HTERT RPE-1 (cell line): ENCODE measurements around the gene VPS13D.

Source experiments
- in situ Hi-C: fragments of 300-500 bp; cut with MboI; formaldehyde crosslinking; loops from 4 replicates; pipeline ENCODE4 v1.14.3; 2020; ENCODE audit warnings: low sequenced_read_pairs

Gene VPS13D

DNA sequence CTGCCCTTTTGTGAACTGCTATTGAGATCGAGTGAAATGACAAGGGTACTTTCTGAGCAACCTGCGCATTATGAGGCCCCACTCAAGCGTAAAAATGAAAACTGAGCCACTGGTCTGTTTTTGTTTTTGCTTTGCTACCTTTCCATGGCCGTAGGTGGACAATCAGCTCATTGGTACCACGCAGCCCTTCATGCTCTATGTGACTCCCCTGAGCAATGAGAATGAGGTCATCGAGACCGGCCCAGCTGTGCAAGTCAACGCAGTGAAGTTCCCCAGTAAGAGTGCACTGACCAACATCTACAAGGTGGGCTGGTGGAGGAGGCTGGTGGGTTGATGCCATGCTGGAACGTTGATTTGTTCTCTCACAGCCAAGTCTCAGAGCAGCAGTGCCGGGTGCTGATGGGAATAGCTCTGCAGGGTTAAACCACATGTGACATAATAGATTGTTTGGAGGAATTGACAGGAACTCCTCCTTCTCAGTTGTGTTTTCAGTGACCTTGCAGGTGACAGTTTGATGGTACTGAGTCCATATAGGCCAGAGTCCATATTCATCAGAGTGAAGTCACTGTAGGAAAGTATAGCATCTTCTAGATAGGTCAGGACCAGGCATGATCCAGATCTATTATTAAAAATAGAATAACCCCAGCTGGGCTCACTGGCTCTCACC, 170.3 kb downstream of the VPS13D start:
- in situ Hi-C loops = no loop called here

DNA sequence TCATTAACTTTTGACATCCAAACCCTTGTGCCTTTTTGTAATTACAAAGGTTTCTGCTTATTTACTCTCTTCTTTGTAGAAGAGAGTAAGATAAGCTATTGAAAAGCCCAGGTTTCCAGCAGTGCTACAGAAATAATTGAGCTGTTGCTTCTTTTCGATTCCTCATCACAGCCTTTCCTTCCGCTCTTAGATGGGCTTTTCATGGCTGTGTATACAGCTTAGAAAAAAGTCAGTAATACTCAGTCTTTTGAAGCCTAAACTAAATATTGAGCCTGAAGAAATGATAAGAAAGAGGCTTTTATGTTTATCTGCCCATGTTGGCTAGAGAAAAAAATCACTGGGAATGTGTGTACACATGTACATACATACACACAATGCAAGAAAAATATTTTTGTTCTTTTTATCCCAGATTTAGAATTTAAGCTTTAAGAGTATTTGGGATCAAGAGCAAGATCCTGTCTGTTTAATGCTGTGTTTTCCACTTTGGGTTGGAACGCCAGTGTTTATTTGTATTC, 172.4 kb downstream of the VPS13D start:
- in situ Hi-C loops = no loop called here

DNA sequence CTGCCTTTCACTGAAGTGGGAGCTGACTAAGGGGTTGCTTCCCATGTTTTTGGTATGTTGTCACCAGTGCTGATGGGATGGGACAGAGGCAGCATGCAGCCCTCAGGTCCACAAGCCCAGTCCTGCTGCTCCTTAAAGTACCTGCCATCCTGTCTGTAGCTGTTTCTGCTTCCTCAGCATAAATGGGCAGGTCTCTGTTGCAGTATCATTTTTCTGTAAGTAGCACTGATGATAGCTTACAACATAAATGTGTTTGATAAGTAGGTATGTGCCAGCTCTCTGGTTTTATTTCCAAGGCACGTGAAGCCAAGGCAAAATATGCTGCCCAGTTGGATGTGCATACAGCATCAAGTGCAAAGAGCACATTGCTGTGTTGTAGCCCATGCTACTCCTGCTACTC, 173.0 kb downstream of the VPS13D start:
- in situ Hi-C loops = no loop called here

DNA sequence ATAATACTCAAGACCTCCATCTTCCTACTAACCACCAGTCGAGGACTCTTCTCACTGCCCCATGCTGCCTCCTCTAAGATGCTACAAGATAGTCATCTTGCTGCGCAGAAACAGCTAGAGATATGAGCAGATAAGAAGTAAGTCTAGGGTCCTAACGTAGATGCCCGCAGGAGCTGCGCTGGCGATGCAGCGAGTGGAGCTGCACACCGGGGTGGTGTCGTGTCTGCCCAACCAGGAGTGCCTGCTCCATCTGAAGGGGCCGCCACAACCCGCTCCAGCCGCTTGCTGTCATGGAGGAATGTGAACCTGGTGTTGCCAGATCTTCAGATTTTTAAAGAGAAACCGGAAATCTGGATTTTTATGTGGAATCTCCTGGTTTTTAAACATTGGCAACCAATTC, 175.1 kb downstream of the VPS13D start:
- in situ Hi-C loops = no loop called here

DNA sequence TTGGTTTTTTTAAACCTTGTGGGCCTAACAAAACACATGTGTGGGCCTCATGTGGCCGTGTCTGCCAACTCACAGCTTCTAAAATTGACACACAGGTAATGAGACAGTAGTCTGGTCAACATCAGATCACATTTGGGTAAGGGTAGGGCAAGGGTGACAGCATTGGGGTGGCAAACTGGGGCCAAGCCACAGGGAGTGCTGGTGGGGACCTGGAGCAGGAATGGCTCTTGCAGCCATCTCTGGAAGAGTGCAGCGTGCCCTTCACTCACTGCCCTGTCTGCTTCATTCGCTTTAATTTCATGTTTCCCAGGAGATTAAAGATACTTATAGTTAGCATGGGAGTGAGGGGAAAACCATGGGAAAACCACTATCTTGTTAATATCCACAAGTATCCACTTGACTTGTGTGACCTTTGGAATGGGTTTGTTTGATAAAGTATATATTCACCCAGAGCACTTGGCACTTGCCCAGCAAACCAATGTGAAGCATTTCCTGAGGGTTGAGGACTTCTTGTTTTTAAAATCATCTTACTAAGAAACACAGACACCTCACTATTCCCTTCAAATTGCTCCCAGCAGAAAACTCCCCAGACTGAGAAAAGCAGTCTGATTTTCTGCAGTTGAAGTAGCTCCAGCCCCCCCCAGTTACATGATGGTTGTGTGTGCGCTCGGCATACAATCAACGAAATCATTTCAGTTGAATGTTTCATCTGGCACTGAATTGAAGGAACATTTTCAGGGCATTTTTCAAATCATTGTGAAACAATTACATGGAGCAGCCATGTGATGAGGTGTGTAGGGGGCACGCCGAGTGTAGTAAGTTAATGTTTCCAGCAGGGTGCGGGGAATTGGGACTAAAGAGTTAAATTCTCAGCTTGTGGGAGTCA, 175.7 kb downstream of the VPS13D start:
- in situ Hi-C loops = no loop called here

DNA sequence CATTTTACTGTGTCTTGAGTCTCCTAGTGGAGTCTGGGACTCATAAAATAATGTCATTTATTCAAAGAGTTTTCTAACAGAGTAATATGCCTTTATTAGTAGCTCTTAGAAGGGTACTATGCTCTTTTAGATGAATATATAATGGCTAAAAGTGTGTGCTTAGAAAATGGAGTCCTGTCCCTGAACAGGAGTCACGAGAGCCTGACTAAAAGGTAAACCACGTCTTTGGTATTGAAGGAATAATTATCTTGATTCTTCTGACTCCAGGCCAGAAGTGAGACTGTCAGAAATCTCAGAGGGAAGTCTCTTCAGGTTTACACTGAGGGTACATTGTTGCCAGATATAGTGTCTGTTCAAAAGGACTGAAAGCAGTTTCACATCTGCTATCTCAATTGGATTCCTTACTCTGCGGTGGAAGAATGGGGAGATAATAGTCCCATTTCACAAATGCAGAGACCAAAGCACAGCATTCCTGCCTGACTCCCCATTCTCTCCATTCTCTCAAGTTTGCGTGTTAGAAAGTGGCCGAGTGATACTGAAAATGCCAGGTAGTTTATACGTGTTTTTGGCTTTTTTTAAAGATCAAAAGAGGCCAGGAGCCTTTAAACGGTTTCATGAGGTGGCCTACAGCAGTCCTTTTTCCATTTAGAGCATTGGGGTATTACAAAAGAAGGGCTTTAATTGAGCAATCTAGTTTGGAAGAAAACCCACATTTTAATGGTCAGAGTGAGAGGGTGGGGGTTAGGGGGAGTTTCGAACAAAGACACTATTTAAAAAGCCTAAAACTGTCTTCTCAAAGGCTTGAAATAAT, 176.6 kb downstream of the VPS13D start:
- in situ Hi-C loops = no loop called here

DNA sequence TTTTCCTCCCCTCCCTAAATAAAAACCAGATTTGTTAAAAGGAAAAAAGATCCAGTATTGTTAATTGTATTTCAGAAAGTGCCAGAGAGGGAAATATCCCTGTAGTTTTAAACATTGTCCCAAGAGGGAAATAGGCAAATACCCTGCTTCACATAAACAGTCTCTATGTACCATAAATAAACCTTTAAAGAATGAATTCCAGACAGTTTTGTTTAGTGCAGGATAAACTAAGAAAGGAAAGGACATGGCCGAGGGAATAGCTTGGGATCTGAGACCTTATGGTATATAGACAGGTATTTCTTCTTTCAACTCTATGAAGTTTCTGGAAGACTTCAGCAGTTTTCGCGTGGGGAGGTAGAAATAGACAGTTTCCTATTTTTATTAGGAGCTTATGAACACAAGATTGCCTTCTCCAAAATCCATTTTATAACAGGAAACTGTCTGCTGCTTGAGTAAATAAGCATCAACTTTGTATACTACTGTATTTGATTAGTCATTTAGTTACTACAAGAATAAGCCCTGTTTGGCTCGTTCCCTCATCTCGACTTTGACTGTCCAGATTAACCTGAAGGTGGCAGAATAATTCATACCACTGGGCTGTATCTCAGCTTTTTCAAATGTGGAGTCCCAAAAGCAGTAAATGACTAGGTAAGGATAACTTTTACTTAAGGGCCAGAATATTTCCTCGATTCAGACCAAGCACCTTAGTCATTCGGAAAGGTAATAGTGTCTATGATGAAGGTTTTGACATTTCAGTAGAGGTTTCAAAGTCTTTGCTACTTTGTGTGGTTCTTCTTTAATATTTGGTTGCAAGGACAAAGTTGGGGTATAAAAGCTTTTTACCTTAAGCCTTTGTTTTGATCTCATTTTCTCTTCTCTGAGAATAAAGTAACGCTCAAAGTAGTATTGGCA, 177.5 kb downstream of the VPS13D start:
- in situ Hi-C loops = no loop called here

DNA sequence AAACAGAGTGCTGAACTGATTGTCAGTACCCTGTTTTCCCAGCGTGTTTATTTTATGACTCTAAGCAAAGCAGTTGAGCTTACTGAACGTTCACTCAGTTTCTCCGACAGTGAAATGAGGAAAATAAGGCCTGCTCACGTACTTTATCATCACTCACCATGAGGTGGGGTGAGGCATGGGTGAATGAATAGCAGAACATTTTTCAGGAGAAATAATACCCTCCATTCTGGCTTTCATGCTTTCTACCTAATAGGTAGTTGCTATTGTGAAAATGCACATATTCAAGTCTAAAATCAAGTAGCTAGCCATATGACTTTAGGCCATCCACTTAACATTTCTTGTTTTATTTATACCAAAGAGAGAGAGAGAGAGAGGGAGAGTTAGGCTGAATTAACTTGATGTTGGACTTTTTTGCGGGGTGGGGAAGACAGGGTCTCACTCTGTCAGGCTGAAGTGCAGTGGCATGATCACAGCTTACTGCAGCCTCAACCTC, 178.2 kb downstream of the VPS13D start:
- in situ Hi-C loops = no loop called here

DNA sequence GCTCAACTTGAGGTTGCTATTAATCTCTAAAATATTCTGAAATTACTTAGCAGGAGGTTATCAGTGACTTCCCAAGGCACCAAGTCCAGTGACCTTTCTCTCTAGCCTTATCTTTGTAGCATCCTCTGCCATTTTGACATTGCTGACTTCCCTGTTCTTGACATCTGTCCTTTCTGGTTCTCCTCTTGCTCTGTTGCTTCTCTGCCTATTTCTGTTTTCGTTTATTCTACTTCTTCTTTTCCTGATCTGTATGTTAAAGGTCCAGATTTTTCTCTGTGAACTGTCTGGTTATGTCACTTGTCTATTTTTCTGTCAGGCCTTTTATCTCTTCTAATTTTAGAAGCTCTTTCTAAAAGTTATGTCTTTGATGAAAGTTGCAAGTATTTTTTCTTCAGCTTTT, 178.8 kb downstream of the VPS13D start:
- in situ Hi-C loops = no loop called here

DNA sequence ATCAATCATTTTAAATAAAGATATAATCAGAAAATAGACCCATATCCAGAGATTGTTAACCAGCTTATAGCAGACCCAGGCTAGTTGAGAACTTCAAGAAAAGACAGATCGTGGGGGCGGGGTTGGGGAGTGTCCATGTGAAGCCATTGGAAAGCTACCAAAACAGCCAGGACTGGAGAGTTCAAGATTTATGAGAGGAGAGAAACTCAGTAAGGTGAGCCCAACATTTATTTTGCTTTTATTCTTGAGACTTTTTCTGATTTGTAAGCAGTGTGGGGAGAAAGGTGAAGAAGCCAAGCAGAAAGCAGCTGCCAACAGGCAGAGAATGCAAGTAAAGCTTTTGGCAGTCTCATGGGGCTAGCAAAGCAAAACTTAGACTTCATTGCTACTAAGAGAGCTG, 179.9 kb downstream of the VPS13D start:
- in situ Hi-C loops = no loop called here

DNA sequence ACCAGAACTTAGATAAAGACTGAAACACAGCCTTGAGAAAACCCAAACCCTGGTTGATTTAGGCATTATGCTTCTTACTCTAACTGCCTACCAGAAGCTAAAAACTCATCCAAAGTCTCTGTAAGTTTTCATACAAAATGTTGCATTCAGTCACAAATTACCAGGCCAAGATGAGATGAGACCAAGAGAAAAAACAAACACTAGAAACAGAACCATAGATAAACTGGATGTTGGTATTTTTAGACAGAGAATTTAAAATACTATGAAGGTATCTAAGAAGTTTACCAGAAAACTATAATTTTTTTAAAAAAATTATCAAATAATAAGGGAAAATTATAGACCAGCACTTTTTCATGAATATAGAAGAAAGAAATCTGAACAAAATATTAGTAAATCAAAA, 180.5 kb downstream of the VPS13D start:
- in situ Hi-C loops = no loop called here

DNA sequence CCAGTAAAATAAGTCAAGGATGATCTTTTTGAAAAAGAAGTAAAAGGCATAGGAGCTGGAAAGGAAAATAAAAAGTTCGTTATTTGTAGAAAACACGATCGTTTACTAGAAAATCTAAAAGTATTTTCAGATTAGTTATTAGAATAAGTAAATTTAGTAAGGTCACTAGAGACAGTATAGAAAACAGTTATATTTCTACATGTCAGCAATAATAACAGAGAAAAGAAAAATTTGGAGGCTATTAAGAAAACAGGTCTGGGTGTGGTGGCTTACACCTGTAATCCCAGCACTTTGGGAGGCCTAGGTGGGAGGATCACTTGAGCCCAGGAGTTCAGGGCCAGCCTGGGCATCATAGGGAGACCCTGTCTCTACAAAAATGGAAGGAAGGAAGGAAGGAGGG, 181.3 kb downstream of the VPS13D start:
- in situ Hi-C loops = no loop called here

DNA sequence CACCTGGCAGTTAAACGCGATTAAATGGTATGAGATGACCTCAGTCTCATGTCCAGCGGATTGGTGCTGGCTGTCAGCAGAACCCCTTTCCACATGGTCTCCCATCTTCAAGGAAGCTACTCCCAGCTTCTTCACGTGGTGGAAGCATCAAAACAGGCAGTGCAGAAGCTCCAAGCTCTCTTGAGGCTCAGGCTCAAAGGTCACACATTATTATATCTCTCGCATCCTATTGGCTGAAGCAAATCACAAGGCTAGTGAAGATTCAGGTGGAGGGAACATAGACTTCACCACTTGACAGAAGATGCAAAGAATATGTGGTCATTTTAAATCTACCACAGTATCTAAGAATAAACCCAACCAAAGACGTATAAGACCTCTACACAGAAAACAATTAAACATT, 181.9 kb downstream of the VPS13D start:
- in situ Hi-C loops = no loop called here

DNA sequence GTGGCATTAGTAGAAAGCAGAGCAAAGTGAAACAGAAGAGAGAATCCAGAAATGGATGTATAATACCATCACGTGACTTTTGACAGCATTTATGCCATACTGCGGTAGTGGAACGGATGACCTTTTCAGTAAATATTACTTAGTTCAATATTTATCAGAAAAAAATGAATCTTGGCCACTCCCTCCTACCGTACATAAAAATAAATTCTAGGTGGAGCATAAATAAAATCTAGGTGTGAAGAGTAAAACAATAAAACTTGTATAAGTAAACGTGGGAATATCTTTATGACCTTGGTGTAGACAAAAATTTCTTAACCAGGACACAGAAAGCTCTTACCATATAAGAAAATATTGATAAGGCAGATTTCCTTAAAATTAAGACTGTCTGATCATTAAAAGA, 182.6 kb downstream of the VPS13D start:
- in situ Hi-C loops = no loop called here

DNA sequence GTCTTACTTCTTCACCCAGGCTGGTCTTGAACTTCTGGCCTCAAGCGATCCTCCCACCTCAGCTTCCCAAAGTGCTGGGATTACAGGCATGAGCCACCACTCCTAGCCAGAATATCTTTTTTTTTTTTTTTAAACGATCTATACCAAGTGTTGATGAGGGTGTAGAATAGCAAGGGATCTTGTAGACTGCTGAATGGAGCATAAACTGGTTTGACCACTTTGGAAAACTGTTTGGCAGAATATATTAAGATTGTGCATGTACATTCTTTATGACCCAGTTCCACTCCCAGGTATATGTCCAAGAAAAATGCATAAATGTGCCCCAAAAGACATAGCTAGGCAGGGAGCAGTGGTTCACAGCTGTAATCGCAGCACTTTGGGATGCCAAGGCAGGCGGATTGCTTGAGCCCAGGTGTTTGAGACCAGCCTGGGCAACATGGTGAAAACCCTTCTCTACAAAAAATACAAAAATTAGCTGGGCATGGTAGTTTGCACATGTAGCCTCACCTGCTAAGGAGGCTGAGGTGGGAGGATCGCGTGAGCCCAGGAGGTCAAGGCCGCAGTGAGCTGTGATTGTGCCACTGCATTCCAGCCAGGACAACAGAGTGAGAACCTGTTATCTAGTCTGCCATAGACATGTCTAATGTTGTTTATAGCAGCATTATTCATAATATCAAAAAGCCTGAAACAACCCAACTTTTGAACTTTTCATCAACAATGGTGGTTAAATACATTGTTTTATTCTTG, 184.0 kb downstream of the VPS13D start:
- in situ Hi-C loops = no loop called here

DNA sequence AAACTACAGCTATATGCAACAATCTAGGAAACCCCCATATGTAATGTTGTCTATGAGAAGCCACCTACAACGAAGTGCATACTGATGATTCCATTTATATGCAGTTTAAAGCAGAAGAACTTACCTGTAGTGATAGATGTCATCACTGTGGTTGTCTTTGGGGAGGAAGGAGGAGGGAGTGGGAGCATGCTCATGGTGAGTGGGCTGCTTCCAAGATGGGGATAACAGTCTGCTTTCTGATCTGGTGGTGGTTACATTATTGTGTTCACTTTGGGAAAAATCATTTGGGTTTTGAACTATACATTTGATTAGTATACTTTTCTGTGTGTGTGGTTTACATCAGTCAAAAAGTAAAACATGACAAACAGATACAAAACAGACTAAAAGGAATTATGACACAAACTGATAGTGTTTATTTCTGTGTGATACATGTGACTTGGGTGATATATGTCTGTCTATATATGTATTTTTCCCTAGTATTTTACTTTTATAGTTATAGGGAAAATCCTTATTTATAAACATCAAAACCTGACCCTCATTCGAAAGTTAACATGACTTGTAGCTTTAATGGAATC, 184.7 kb downstream of the VPS13D start:
- in situ Hi-C loops = no loop called here

DNA sequence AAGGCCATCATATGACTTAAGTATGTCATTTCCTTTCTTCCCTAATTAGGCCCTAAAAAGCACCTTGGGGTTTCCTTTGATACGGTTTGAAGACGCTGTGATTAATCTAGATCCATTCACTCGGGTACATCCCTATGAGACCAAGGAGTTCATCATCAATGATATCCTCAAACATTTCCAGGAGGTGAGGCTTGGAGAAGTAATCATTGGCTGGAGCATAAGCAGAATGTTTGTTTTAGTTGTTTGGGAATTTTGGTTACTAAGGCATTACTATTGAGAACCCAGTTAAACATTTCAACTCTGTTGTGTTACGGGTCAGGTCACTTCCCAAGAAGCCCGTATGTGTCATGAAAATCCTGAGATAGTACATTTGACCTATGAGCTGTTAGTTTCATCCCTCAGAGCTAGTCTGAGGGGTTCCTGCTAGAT, 185.2 kb downstream of the VPS13D start:
- in situ Hi-C loops = no loop called here

DNA sequence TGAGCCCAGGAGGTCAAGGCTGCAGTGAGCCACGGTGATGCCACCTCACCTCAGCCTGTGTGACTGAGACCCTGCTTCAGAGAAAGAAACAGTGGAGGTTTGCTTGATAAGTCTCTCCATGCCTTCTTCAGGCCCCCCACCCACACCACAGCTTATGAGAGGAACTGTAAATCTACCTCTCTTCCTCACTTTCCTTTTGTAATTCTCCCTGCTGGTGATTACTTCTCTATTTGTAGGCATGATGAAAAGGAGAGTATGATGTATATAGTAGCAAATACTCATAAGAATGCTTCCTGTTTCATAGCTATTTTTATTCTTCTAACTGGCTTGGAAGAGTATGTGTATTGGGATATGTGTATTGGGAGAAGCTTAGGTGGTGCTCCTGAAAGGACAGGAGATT, 186.3 kb downstream of the VPS13D start:
- in situ Hi-C loops = no loop called here

DNA sequence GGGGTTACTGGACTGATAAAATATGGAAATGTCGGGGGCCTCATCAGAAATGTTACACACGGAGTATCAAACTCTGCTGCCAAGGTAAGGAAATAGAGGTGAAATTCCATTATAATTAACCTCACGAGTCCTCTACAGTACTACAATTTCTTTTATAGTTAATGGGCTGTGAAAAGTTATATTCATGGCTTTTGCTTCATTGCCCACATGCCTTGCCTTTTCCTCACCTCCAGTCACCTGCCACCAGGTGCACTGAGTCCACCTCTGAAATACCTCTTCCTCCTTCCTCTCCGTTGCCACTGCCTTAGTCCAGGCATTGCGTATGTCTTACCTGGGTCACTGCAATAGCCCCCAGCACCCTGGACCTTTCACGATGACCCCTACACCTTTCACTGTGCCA, 186.9 kb downstream of the VPS13D start:
- in situ Hi-C loops = no loop called here
